Peyer's patch (tissue), 4 donors: ENCODE data around the gene SLC24A4.

Experiments used
- POLR2A ChIP-seq, 2 donors: fragments of 450-650 bp; IDR thresholded peaks; one replicate each; pipeline ENCODE4 v1.5.1; 2017; ENCODE audit warnings: antibody characterized with exemption in 2 of 2, mild to moderate bottlenecking in 2 of 2, moderate library complexity in 2 of 2
- TF ChIP-seq, protein P1 (sequence below), 6 experiments: fragments of 450-650 bp in 4 of 6; fragments of 200-600 bp in 2 of 6; sonication (generic) in 1 of 6; IDR thresholded peaks; one replicate each; pipeline ENCODE4 v1.5.1; 2017 to 2019; ENCODE audit warnings: antibody characterized with exemption in 6 of 6, mild to moderate bottlenecking in 3 of 6, moderate library complexity in 1 of 6

DNA sequence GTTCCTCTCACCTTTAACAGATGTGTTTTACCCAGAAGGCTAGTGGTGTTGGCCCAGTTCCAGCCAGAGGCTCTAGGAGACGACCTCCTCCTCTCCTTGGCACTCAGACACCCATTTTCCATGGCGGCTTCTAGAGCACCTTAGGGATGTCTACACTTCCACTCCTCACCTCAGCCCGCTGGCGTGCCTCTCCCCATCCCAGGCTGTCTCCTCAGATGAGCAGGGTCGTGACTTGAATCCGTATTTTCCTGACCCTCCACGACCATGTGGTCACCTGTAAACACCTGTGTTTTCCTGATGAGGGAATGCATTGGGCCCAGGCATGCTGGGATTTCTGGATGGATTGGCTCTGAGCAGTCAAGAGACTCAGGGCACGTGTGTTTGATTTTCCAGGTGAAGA is 168.8 kb downstream of the SLC24A4 start:
- TF ChIP-seq, protein P1, sequence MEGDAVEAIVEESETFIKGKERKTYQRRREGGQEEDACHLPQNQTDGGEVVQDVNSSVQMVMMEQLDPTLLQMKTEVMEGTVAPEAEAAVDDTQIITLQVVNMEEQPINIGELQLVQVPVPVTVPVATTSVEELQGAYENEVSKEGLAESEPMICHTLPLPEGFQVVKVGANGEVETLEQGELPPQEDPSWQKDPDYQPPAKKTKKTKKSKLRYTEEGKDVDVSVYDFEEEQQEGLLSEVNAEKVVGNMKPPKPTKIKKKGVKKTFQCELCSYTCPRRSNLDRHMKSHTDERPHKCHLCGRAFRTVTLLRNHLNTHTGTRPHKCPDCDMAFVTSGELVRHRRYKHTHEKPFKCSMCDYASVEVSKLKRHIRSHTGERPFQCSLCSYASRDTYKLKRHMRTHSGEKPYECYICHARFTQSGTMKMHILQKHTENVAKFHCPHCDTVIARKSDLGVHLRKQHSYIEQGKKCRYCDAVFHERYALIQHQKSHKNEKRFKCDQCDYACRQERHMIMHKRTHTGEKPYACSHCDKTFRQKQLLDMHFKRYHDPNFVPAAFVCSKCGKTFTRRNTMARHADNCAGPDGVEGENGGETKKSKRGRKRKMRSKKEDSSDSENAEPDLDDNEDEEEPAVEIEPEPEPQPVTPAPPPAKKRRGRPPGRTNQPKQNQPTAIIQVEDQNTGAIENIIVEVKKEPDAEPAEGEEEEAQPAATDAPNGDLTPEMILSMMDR (IDR thresholded peaks at IDR 0.05): no peak
- TF ChIP-seq POLR2A (IDR thresholded peaks at IDR 0.05): no peak
